Measurements from ENCODE around the gene NAGPA.
"Not testable (repeated sequence)": the region's sequence is repeated elsewhere in the genome, so short reads cannot be mapped to it uniquely, and the experiment has no call there.

The NAGPA gene, protein sequence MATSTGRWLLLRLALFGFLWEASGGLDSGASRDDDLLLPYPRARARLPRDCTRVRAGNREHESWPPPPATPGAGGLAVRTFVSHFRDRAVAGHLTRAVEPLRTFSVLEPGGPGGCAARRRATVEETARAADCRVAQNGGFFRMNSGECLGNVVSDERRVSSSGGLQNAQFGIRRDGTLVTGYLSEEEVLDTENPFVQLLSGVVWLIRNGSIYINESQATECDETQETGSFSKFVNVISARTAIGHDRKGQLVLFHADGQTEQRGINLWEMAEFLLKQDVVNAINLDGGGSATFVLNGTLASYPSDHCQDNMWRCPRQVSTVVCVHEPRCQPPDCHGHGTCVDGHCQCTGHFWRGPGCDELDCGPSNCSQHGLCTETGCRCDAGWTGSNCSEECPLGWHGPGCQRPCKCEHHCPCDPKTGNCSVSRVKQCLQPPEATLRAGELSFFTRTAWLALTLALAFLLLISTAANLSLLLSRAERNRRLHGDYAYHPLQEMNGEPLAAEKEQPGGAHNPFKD

DNA sequence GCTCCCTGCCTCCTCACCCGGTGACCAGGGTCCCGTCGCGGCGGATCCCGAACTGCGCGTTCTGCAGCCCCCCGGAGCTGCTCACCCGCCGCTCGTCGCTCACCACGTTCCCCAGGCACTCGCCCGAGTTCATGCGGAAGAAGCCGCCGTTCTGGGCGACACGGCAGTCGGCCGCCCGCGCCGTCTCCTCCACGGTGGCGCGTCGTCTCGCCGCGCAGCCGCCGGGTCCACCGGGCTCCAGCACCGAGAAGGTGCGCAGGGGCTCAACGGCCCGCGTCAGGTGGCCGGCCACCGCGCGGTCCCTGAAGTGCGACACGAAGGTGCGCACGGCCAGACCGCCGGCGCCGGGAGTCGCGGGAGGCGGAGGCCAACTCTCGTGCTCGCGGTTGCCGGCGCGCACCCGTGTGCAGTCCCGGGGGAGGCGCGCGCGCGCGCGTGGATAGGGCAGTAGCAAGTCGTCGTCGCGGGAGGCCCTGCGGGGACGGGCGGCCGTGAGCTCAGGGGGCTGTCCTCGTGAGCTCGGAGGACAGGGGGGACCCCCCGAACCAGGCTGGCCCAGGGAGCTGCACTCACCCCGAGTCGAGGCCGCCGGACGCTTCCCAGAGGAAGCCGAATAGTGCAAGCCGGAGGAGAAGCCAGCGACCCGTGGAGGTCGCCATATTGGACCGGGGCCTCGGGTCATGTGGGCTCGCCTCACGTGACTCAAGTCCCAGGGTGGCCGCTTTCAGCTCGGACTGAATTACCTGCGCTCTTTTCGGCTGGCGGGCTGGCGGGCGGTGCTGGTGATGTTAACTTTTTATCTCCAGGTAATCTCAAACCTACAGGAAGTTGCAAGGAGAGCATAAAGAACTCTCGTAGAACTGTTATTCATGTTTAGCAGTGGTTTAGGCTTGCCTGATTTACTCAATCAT is at the start of gene NAGPA:
Gene NAGPA (minus strand): TSS at position 680 of the 911 bp plus-strand sequence. CDS start 21 bp downstream, at position 659.
- peak; percentile 71 to 80 for DNase-seq (ENCODE audit: low read depth in 2 of 2)

DNA sequence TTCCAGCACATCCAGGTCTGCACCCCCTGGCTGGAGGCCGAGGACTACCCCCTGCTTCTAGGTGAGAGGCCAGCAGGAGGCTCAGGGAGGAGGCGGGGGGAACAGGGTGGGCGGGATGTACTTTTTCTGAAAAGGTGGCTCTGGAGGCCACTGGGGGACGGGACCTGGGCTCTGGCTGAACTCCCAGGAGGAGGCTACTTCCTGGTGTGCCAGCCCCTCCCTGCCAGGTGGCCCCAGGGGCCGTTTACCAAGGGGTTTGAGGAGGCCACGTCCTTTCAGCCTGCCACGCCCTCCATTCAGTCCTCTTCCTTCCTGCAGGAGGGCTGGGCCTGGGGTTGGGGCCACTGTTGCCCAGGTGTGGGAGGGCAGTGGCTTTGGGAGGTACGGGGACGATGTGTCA is 47.3 kb upstream of the NAGPA start:
- not testable (repeated sequence) for DNase-seq (ENCODE audit: low read depth in 2 of 2)

DNA sequence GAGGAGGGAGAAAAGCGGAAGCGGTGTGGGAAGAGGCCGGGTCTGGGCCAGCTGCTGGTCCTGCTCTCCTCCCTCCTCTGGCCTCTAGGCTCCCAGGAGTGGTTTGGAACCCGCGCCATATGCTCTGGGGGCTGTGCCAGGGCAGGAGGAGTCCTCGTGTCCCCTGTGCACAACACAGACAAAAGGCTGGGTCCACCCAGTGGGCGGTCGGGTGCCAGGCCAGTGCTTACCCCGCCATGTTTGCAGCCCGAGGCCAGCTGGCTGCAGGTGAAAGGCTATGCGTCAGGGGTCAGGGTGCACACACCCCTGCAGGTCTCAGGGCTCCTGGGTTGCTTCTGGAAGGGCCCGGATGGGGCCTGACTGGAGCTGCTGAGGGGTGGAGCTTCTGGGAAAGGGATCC is 46.7 kb upstream of the NAGPA start:
- DNase-seq (ENCODE audit: low read depth in 2 of 2) = not testable (repeated sequence)

DNA sequence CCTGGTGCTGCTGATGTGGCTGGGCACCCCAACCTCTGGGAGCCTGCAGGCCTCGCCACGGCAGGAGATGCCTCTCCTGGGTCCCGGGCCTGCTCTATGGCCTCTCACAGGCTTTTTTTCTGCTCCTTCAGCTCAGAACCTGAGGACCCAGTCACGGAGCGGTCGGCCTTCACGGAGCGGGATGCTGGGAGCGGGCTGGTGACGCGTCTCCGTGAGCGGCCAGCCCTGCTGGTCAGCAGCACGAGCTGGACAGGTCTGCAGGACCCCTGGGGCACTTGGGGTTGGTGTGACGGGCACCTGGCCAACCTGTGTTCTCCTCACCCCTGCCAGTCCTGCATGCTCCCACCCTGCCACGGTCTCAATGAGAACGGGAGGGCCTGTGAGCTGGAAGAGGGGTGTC is 44.9 kb upstream of the NAGPA start:
- DNase-seq (ENCODE audit: low read depth in 2 of 2) = no peak

DNA sequence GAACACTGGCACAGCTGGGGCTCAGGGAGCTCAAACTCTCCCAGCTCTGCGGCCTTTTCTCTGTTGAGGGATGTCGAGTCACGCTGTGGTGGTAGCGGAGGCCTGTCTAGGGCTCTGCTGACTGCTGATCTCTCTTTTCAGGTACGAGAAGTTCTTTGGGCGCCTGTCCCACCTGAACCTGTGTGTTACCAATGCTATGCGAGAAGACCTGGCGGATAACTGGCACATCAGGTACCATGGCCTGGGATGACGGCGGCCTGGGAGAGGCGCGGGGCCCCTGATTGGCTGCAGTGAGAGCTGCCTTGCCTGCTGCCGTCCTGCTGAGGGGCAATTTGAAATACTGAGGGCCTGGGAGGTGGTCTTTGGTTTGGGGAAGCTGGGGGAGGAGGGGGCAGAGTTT is 43.6 kb upstream of the NAGPA start:
- DNase-seq (ENCODE audit: low read depth in 2 of 2) = no peak

DNA sequence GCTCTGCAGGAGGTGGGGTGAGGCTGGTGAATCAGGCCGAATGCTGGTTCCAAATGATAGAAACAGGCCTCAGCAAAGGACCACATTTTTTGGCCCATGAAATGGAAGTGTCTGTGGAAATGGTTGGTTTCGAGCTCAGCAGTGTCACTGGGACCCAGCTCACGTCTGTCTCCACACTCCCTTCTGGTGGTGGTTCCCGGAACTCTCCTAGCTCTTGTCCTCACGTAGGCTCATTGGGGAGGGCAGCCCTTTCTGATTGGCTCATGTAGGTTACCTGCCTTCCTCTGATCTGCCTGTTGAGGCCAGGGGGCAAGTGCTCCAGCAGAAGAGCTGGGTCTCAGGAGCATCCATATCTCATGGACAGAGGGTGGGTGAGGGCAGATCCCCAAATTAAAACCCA is 41.9 kb upstream of the NAGPA start:
- no peak for DNase-seq (ENCODE audit: low read depth in 2 of 2)

DNA sequence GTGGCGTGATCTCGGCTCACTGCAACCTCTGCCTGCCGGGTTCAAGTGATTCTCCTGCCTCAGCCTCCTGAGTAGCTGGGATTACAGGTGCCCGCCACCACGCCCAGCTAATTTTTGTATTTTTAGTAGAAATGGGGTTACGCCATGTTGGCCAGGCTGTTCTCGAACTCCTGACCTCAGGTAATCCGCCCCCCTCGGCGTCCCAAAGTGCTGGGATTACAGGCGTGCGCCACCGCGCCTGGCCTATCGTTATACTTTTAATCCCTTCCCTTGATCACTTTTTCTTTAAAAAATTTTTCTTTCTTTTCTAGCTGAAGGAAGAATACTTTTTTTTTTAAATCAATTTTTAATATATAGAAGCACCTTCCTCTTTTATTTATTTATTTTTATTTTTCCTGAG is 40.0 kb upstream of the NAGPA start:
- DNase-seq (ENCODE audit: low read depth in 2 of 2) = not testable (repeated sequence)

DNA sequence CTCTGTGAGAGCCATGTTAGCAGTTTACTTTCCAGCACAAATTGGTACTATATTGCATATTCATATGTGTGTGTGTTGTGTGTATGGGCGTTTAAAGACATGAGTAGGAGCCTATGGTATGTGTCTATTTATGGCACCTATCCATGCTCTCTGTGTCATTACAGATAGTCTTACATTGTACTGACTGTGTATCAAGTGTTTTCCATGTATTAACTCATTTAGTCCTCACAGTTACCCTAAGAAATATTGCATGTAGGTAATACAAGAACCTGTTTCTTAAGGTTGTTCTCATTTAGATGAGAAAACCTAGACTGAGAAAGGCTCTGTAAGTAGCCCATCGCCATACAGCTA is 39.5 kb upstream of the NAGPA start:
- DNase-seq (ENCODE audit: low read depth in 2 of 2) = no peak

DNA sequence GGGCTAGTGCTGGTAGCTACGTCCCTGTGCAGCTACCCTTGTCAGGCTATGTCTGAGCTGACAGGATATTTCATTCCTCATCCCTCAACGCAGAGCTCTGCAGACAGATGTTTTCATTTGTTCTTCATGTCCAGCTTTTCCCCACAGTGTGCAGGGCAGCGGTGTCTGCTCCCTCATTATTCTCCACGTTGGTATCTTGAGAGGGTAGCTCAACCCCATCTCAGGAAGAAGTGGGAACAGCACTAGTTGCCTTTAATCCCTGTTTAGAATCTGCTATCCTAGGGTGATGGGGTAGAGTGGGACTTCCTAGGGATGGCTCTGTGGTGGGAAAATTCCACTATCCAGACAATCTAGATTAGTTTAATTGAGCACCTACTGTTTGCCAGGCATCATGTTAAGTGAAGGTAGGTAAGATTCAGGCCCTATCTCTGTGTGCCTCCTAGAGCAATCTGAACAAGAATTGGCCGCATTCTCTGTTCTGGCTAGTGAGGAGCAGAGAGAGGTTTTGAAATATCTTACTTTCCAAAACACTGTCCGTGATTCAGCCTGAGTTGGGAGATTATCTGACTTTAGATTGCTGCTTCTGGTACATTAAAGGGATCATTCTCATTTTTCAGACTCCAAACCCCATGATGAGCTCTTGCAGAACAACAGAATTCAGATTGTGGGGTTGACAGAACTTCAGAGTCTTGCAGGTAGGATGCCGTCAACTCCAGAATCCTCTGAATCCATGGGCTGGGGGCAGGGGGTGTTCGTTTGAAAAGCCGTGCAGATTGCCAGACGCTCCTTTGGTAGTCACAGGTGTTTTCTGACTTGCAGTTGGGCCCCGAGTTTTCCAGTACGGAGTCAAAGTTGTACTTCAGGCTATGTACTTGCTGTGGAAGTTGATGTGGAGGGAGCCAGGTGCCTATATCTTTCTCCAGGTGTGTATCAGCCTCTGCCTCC is 38.9 kb upstream of the NAGPA start:
- DNase-seq (ENCODE audit: low read depth in 2 of 2) = no peak

DNA sequence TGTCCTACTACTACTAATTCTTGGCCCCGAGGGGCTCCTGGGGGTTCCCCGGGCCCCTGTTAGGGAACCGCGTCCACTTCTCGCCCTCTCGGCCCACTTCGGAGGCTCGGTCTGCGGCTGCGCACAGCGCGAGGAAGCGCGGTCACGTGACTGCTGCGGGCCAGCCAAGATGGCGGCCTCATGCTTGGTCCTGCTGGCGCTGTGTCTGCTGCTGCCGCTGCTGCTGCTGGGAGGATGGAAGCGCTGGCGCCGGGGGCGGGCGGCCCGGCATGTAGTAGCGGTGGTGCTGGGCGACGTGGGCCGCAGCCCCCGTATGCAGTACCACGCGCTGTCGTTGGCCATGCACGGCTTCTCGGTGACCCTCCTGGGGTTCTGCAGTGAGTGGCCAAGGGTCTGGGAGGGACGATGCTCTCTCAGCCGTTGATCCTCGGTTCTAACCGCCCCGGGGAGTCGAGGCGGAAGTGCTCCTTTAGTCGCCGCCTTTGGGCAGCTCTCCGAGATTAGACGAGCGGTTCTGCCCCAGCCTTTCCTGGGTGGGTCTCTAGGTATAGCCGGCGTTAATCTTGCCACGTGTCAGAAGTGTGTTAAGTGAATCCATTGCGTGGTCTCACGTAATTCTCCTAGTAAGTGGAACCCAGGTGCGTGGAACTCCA is 38.1 kb upstream of the NAGPA start, which contains the start of gene ALG1:
Gene ALG1 (plus strand): TSS at position 163 of the 653 bp plus-strand sequence. CDS start 7 bp downstream, at position 170.
- peak; percentile 82 to 85 for DNase-seq (ENCODE audit: low read depth in 2 of 2)

DNA sequence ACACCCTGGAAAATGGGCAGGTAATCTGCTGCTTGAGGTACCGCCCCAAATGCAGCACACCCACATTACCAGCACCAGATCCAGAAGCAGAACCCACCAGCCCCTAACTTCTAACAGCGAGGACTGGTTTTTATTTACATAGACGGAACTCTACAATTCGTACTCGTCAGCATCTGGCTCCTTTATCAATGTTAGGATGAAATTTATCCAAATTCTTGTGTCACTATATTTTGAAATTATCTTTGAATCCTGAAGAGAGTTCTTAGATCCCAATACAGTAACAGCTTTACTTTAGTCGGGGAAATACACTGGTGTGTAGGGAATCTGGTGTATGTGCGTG is 37.6 kb upstream of the NAGPA start:
- DNase-seq (ENCODE audit: low read depth in 2 of 2) = no peak

DNA sequence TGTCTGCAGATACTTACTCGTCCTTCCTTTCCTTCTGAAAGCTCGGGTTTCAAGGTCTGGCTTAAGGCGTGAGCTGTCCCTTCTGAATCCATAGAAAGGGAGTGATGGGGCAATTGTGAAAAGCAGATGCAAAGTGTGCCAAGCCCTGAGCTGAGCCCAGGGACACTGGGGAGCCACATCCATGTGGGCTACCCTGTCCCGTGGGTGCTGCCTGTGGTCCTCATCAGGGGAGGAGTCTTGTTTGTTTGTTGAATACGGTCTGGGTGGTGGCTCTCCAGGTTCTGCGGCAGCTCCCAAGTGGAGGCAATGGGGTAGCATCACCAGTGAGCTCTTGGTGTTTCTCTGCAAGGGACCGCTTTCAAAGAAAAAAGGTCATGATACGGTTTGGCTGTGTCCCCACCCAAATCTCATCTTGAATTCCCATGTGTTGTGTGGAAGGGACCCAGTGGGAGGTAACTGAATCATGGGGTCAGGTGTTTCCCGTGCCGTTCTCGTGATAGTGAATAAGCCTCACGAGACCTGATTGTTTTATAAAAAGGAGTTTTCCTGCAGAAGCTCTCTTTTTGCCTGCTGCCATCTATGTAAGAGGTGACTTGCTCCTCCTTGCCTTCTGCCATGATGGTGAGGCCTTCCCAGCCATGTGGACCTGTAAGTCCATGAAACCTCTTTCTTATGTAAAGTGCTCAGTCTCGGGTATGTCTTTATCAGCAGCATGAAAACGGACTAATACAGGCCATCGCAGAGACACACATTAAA is 36.9 kb upstream of the NAGPA start:
- DNase-seq (ENCODE audit: low read depth in 2 of 2) = no peak

DNA sequence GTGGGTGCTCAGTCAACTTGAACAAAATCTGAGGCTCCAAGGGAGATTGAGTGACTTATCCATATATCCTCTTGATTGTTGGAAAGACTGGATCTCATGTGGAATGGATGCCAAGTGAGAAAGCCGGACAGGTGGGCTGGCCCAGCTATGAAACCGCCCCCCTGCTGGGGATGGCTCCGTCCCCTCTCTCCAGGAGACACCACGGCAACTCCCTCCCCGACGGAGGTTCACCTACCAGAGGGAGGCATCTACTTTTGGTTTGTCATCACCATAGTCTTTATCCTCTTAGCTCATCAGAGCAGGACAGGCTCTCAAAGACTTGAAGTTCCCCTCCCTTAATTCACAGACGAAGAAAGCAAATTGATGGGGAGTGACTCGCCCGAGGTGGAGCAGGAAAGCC is 36.1 kb upstream of the NAGPA start:
- no peak for DNase-seq (ENCODE audit: low read depth in 2 of 2)

DNA sequence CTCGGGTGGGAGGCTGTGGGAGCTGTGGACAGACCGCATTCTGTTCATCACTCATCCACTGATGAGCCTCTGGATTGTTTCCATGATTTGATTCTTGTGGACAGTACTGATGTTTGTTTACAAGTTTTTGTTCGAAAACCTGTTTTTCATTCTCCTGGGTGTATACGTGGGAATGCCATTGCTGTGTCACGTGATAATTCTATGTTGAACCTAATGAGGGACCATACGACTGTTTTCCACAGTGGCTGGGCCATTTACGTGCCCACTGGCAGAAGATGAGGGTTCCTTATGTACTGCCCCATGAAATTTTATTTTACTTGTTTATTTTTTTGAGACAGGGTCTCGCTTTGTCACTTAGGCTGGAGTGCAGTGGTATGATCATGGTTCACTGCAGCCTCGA is 35.3 kb upstream of the NAGPA start:
- no peak for DNase-seq (ENCODE audit: low read depth in 2 of 2)

DNA sequence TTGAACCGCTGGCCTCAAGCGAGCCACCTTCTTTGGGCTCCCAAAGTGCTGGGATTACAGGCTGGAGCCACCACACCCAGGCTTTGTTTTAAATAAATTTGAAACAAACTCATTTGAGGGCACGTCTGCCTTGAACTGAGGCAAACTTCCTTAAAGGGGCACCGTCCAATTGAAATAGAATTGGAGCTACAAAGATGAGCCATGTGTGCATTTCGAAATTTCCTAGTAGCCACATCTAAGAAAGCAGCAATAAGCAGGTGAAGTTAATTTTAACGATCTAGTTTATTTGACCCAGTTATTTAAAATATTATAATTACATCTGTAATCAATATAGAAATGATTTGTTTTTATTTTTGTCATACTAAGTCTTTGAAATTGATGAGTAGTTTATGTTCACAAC is 32.8 kb upstream of the NAGPA start:
- no peak for DNase-seq (ENCODE audit: low read depth in 2 of 2)

DNA sequence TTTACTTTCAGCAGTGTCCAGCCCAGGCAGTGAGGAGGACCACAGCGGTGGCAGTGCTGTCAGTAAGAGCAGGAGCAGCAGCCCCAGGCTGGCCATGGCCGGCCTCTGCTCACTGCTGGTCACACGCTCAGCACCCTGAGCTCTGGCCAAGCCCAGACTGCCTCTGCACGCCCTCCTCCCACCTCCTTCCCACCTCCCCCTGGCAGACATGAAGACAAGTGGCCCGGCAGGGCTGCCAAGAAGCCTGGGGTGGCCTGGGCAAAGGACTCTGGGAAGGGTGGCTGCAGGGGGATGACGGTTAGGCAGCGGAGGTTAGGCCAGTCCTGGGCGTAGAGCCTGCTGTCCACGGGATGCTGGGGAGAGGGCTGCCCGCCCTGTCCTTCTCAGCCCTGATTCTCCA is 32.1 kb upstream of the NAGPA start, which contains the start of gene C16orf89:
Gene C16orf89 (minus strand): TSS at position 144 of the 400 bp plus-strand sequence. CDS start 48 bp downstream, at position 96.
- no peak for DNase-seq (ENCODE audit: low read depth in 2 of 2)

DNA sequence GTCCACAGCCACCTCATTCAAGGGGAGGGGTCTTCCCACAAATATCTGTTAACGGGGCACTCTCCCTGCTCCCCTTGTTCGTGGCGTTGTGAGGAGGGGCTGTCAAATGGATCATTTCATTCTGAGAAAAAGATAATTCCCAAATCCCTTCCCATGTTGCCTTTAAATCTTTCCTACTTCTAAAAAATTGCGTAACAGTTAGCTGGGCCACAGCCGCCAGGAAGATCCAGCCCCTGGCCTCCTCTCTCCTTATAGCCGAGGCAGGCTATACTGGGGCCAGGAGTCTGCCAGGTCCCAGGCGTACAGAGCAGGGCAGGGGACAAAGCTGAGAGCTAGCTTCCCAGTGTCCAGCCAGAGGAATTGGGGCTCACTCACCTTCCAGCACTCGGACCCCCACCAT is 31.6 kb upstream of the NAGPA start:
- no peak for DNase-seq (ENCODE audit: low read depth in 2 of 2)

DNA sequence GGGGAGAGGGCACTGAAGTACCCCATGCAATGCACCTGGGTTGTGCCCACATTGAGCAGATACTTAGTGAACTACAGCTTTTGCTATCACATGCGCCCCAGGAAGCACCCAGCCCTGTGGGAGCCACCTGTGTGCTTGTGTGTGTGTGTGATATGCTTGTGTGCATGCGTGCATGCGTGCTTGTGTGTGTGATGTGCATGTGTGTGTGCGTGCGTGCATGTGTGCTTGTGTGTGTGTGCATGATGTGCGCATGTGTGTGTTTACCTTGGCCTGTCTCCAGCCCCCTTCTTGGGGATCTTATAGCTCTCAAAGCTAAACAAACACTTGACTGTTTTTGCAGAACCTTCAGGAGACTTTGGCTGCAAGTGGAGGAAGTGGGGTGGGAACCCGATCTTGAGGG is 31.2 kb upstream of the NAGPA start:
- DNase-seq (ENCODE audit: low read depth in 2 of 2) = no peak

DNA sequence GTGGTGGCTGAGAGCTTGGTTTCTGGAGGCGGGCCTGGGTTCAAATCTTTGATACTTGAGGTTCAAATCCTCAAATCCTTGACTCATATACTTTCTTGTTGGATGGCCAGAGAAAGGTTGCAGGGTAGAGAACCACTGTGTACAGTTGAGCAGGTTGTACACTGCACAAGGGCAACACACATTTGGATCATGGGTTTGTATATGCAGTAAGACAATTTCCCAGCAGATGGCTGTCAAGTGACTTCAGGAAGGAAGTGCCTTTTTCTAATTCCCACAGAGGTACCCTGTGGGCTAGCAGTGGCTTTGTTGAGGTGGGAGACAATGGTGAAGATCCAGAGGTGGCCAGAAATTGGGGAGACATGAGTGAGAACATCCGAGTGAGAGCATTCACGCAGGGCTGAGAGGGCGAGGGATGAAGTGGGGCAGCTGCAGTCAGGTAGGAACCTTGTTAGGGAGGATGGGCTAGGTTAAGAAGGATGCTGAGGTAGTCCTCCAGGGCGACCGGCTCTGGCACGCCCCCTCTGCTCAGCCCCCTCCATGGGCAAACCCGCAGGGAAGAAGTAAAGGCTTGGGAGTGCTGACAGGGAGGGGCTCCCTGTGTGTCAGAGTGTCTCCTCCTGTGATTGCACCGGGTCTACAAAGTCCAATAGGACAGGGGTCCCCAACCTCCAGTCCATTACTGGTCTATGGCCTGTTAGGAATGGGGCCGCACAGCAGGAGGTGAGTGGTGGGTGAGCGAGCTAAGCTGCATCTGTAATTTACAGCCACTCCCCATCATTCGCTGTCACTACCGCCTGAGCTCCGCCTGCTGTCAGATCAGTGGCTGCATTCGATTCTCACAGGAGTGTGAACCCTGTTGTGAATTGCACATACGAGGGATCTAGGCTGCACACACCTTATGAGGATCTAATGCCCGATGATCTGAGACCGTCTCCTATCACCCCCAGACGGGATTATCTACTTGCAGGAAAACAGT is 29.3 kb upstream of the NAGPA start:
- DNase-seq (ENCODE audit: low read depth in 2 of 2) = no peak

Data from stimulated activated CD4-positive, alpha-beta T cell treated with anti-CD3 and anti-CD28 coated beads, Interleukin-4, amount 100 ng/mL, for 48 hours (primary cell).